ENCODE measurements around the gene NOS1. TPM values are rescaled to one million over a fixed set of nuclear protein-coding genes. Genes with fewer than 3 reads are reported as not detected.

Gene NOS1
- total and polyA plus RNA-seq, 2 donors (not counting 3 experiments of a cell fraction or from before 2014, with no cell fraction given): not detected

GRCh38 chr12:117347588-117347987 lies 13.8 kb downstream of the NOS1 start:
- no peaks in the 10 kb centered on the region for H3K27me3 ChIP-seq (ENCODE audit: control insufficient read depth in 2 of 2, insufficient read depth in 2 of 2, low read length in 2 of 2)
- H4K20me1 ChIP-seq (replicated peaks; ENCODE audit: control insufficient read depth, extremely low read depth, insufficient read depth, low read length): no peaks in the 10 kb centered on the region
- ChIA-PET CTCF (interaction anchor here (0.9 kb wide), 1 partner anchor 490 kb away, joined by 4 read pairs; no protein-coding TSS in a partner anchor), POLR2A (no interaction called here)
- TF ChIP-seq CTCF (IDR thresholded peaks at IDR 0.05; ENCODE audit: extremely low read depth in 1 of 2, insufficient read depth in 1 of 2, low read depth in 1 of 2, low read length in 2 of 2) (no peak), EZH2 (IDR thresholded peaks at IDR 0.05; ENCODE audit: borderline replicate concordance, low read depth, low read length, severe bottlenecking) (no peak), JUN (IDR thresholded peaks at IDR 0.05; ENCODE audit: borderline replicate concordance, insufficient read depth, insufficient read length, low read depth) (no peak), FOS (IDR thresholded peaks at IDR 0.05; ENCODE audit: borderline replicate concordance, insufficient read depth, low read length) (no peak), POLR2AphosphoS5 (IDR thresholded peaks at IDR 0.05; ENCODE audit: insufficient read depth, low read depth, low read length) (no peak), GATA2 (IDR thresholded peaks at IDR 0.05; ENCODE audit: insufficient read depth, insufficient read length, low read depth, low read length) (no peak), MAX (IDR thresholded peaks at IDR 0.05; ENCODE audit: insufficient read depth, insufficient read length) (no peak), MYC (IDR thresholded peaks at IDR 0.05; ENCODE audit: low read depth, low read length) (no peak), POLR2A (IDR thresholded peaks at IDR 0.05; ENCODE audit: low read depth, low read length) (no peak)
- no peak overlapping the region for H2AFZ ChIP-seq (ENCODE audit: low read depth, low read length)
- H3K79me2 ChIP-seq (ENCODE audit: control insufficient read depth, insufficient read depth, low read length): no peaks in the 10 kb centered on the region
- H3K27ac ChIP-seq (ENCODE audit: insufficient read depth, low read depth, low read length): no peak overlapping the region
- H3K9me3 ChIP-seq (replicated peaks; ENCODE audit: control insufficient read depth, insufficient read depth, low read length): no peaks in the 10 kb centered on the region
- FAIRE-seq (no peak), DNase-seq (ENCODE audit: low read depth, low spot score) (no peak)
- no peak overlapping the region for H3K4me3 ChIP-seq (replicated peaks in 1 of 3; ENCODE audit: insufficient read depth in 1 of 3, low read depth in 1 of 3, low read length in 3 of 3)
- H3K4me1 ChIP-seq (ENCODE audit: control insufficient read depth, extremely low read depth, insufficient read depth, low read length): no peaks in the 10 kb centered on the region
- intact Hi-C loops (cut with micrococcal nuclease): no loop called here
- no peaks in the 10 kb centered on the region for H3K36me3 ChIP-seq (ENCODE audit: control insufficient read depth in 2 of 2, extremely low read depth in 1 of 2, insufficient read depth in 2 of 2, low read length in 2 of 2)
- H3K4me2 ChIP-seq (ENCODE audit: insufficient read depth, low read length): no peak overlapping the region
- dilution Hi-C loops (cut with MboI; ENCODE audit: extremely low pct_ligation_motif_present, low sequenced_read_pairs): no loop called here
- H3K9me1 ChIP-seq (replicated peaks; ENCODE audit: control insufficient read depth, extremely low read depth, insufficient read depth, low read length): no peaks in the 10 kb centered on the region
- H3K9ac ChIP-seq (replicated peaks; ENCODE audit: extremely low read depth, insufficient read depth, low read length): no peak overlapping the region
- BruUV-seq (replicated peaks): no TSS peak

Data from endothelial cell of umbilical vein (primary cell).